PFSK-1 (cell line): Measurements from ENCODE around the gene TREML1.

ENCODE experiments used
- FOXP2 ChIP-seq: optimal IDR thresholded peaks from 2 replicates; pipeline ENCODE3; 2011; ENCODE audit warnings: borderline replicate concordance, control low read depth, inconsistent platforms; ENCODE audit not compliant: insufficient read depth; ENCODE audit errors: extremely low read length, extremely low read depth
- POLR2AphosphoS5 ChIP-seq: IDR thresholded peaks from 2 replicates; pipeline ENCODE4 v1.6.1; 2012; ENCODE audit warnings: low read depth, mild to moderate bottlenecking, control low read depth, low read length, moderate library complexity
- SIN3A ChIP-seq: IDR thresholded peaks from 2 replicates; pipeline ENCODE4 v1.6.1; 2012; ENCODE audit warnings: mild to moderate bottlenecking, low read length, moderate library complexity, borderline replicate concordance; ENCODE audit not compliant: insufficient read depth
- TAF1 ChIP-seq: IDR thresholded peaks from 2 replicates; pipeline ENCODE4 v1.6.1; 2012; ENCODE audit warnings: low read length, control low read depth, borderline replicate concordance; ENCODE audit not compliant: insufficient read depth
- TF ChIP-seq, protein P1 (sequence below), 2 experiments: IDR thresholded peaks; 2 replicates each; pipeline versions ENCODE4 v1.6.1 to v1.8.0; 2011 to 2012; ENCODE audit warnings: low read depth in 2 of 2, low read length in 2 of 2, control low read depth in 1 of 2, inconsistent platforms in 1 of 2, mild to moderate bottlenecking in 1 of 2, moderate library complexity in 1 of 2; ENCODE audit not compliant: insufficient read depth in 1 of 2

DNA sequence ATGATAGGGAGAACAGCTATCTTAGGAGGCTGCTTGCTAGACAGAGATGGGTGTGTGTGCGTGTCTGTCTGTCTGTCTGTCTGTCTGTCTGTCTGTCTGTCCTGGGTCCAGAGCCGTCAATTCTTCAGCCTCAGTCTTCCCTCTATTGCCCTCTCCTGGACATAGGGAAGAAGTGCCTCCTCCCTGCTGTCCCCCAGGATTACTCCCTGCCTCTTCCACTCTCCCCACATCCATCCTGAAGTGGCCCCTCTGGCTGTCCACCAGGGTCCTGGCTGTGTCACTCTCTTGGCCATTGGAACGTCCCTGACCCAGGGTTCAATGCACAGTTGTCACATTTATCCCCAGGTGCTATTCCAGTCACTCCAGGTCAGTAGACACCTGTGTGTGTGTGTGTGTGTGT, 36.6 kb upstream of the TREML1 start:
- TF ChIP-seq POLR2AphosphoS5 (no peak), TAF1 (no peak), SIN3A (no peak), FOXP2 (no peak)
- TF ChIP-seq, protein P1, sequence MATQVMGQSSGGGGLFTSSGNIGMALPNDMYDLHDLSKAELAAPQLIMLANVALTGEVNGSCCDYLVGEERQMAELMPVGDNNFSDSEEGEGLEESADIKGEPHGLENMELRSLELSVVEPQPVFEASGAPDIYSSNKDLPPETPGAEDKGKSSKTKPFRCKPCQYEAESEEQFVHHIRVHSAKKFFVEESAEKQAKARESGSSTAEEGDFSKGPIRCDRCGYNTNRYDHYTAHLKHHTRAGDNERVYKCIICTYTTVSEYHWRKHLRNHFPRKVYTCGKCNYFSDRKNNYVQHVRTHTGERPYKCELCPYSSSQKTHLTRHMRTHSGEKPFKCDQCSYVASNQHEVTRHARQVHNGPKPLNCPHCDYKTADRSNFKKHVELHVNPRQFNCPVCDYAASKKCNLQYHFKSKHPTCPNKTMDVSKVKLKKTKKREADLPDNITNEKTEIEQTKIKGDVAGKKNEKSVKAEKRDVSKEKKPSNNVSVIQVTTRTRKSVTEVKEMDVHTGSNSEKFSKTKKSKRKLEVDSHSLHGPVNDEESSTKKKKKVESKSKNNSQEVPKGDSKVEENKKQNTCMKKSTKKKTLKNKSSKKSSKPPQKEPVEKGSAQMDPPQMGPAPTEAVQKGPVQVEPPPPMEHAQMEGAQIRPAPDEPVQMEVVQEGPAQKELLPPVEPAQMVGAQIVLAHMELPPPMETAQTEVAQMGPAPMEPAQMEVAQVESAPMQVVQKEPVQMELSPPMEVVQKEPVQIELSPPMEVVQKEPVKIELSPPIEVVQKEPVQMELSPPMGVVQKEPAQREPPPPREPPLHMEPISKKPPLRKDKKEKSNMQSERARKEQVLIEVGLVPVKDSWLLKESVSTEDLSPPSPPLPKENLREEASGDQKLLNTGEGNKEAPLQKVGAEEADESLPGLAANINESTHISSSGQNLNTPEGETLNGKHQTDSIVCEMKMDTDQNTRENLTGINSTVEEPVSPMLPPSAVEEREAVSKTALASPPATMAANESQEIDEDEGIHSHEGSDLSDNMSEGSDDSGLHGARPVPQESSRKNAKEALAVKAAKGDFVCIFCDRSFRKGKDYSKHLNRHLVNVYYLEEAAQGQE (IDR thresholded peaks at IDR 0.05; ENCODE audit: insufficient read depth in 1 of 2, low read depth in 2 of 2, low read length in 2 of 2), result no peak
